HepG2 (cell line): ENCODE results near the gene PARN. TPM values are rescaled to one million over a fixed set of nuclear protein-coding genes. Genes with fewer than 3 reads are reported as not detected.
A peak's percentile ranks its signal among the peaks of the same experiment; 100 is the strongest.

Experiments
- ARID3A ChIP-seq: IDR thresholded peaks from 2 replicates; pipeline ENCODE4 v1.6.1; 2012; ENCODE audit warnings: low read depth, low read length, improper control_type of control experiment
- CCDC6 ChIP-seq: sonication (generic); formaldehyde crosslinking; IDR thresholded peaks from 2 replicates; pipeline ENCODE4 v1.8.1; 2022; ENCODE audit warnings: mild to moderate bottlenecking, missing genetic modification reagents, moderate library complexity
- EEA1 ChIP-seq: sonication (generic); formaldehyde crosslinking; IDR thresholded peaks from 2 replicates; pipeline ENCODE4 v1.5.1; 2020; ENCODE audit warnings: mild to moderate bottlenecking, missing genetic modification reagents, borderline replicate concordance
- HOXA7 ChIP-seq: sonication (generic); formaldehyde crosslinking; IDR thresholded peaks from 2 replicates; pipeline ENCODE4 v1.8.1; 2022; ENCODE audit warnings: mild to moderate bottlenecking, missing genetic modification reagents, moderate library complexity
- PATZ1 ChIP-seq: sonication (generic); formaldehyde crosslinking; IDR thresholded peaks from 2 replicates; pipeline ENCODE4 v1.4.0; 2020; ENCODE audit warnings: missing genetic modification reagents
- PRMT3 ChIP-seq: sonication (generic); formaldehyde crosslinking; IDR thresholded peaks from 2 replicates; pipeline ENCODE4 v1.8.1; 2022; ENCODE audit warnings: low read depth, mild to moderate bottlenecking, moderate library complexity, missing genetic modification reagents, borderline replicate concordance
- SMC3 ChIP-seq: IDR thresholded peaks from 2 replicates; pipeline ENCODE4 v1.6.1; 2011; ENCODE audit warnings: low read length, improper control_type of control experiment
- UBTF ChIP-seq: sonication (generic); formaldehyde crosslinking; IDR thresholded peaks from 2 replicates; pipeline ENCODE4 v1.4.0; 2020; ENCODE audit warnings: mild to moderate bottlenecking, missing genetic modification reagents
- XBP1 ChIP-seq: sonication (generic); formaldehyde crosslinking; IDR thresholded peaks from 2 replicates; pipeline ENCODE4 v1.5.0; 2020; ENCODE audit warnings: missing genetic modification reagents
- ZBTB39 ChIP-seq: sonication (generic); formaldehyde crosslinking; IDR thresholded peaks from 2 replicates; pipeline ENCODE4 v1.5.0; 2020; ENCODE audit warnings: missing genetic modification reagents
- ZNF414 ChIP-seq: sonication (generic); formaldehyde crosslinking; IDR thresholded peaks from 2 replicates; pipeline ENCODE4 v1.5.0; 2020; ENCODE audit warnings: missing genetic modification reagents
- ZNF577 ChIP-seq: sonication (generic); formaldehyde crosslinking; IDR thresholded peaks from 2 replicates; pipeline ENCODE4 v1.4.0; 2020; ENCODE audit warnings: mild to moderate bottlenecking, low read depth, missing genetic modification reagents, borderline replicate concordance
- ZNF816 ChIP-seq: sonication (generic); formaldehyde crosslinking; IDR thresholded peaks from 2 replicates; pipeline ENCODE4 v1.8.0; 2022; ENCODE audit warnings: missing genetic modification reagents, mild to moderate bottlenecking, borderline replicate concordance
- ZNF878 ChIP-seq: sonication (generic); formaldehyde crosslinking; IDR thresholded peaks from 2 replicates; pipeline ENCODE4 v1.8.1; 2023; ENCODE audit warnings: mild to moderate bottlenecking, missing genetic modification reagents, moderate library complexity
- polyA plus RNA-seq, 8 experiments: library from polyadenylated mRNA; depleted of rRNA in 3 of 8; stranded (reverse) in 7 of 8; unstranded in 1 of 8; fragments of >200 nt; fragmentation: Illumina TruSeq in 4 of 8; extraction: Trizol in 4 of 8; gene quantifications; 2 replicates each; pipeline versions ENCODE4 v1.2.1 to v1.2.3, GENCODE V29; 2011 to 2016; ENCODE audit warnings: low read depth in 4 of 8, missing spikeins in 1 of 8, mixed read lengths in 1 of 8; ENCODE audit not compliant: insufficient read depth in 1 of 8
- total RNA-seq, 5 experiments: library from RNA; depleted of rRNA; stranded (reverse); fragments of >200 nt; fragmentation: Illumina TruSeq; extraction: Trizol; gene quantifications; 2 replicates each; pipeline ENCODE4 v1.2.3, GENCODE V29; 2016; ENCODE audit warnings: low read depth in 1 of 5
- TF ChIP-seq, protein P1 (sequence below): sonication (generic); formaldehyde crosslinking; IDR thresholded peaks from 2 replicates; pipeline ENCODE4 v1.4.0; 2020; ENCODE audit warnings: missing genetic modification reagents, borderline replicate concordance

PARN gene
- total and polyA plus RNA-seq, 2 of the 13 experiments (the other 11 are each of a cell fraction or from before 2014, with no cell fraction given): 13.3 to 47.6 TPM

DNA sequence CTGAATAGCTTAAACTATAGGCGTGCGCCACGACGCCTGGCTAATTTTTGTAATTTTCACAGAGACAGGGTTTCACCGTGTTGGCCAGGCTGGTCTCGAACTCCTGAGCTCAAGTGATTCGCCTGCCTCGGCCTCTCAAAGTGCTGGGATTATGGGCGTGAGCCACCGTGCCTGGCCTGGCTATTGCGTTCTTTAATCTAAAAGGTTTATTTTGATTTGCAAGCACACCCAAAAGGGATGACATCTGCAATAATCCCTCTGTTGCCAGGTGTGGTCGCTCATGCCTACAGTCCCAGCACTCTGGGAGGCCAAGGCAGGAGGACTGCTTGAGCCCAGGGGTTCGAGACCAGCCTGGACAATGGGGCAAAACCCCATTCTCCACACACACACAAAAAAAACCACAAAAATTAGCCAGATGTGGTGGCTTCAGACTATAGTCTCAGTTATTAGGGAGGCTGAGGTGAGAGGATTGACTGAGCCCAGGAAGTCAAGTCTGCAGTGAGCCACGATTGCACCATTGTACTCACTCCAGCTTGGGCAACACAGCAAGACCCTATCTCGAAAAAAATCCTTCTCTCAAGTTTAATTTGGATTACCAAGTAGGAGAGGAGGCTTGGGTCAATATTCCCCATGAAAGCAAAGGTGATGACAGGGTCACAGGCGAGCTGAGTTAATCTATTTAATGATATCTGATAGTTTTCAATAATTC is 144.1 kb downstream of the PARN start (continued):
- TF ChIP-seq ZBTB39 (0 out of 2 replicates have a peak, but pooled peaks have one; percentile 42), CCDC6 (CRISPR knock-in tag) (no peak), ZNF878 (no peak), PATZ1 (CRISPR knock-in tag) (no peak), ZNF816 (CRISPR knock-in tag) (no peak), ZNF577 (CRISPR knock-in tag) (no peak; the same call in 1 of the 2 replicates), EEA1 (CRISPR knock-in tag) (0 out of 2 replicates have a peak, but pooled peaks have one; percentile 50), PRMT3 (CRISPR knock-in tag) (no peak), XBP1 (no peak), SMC3 (no peak), ARID3A (no peak), HOXA7 (CRISPR knock-in tag) (no peak), ZNF414 (CRISPR knock-in tag) (0 out of 2 replicates have a peak, but pooled peaks have one; percentile 10), UBTF (no peak)
- TF ChIP-seq, protein P1, sequence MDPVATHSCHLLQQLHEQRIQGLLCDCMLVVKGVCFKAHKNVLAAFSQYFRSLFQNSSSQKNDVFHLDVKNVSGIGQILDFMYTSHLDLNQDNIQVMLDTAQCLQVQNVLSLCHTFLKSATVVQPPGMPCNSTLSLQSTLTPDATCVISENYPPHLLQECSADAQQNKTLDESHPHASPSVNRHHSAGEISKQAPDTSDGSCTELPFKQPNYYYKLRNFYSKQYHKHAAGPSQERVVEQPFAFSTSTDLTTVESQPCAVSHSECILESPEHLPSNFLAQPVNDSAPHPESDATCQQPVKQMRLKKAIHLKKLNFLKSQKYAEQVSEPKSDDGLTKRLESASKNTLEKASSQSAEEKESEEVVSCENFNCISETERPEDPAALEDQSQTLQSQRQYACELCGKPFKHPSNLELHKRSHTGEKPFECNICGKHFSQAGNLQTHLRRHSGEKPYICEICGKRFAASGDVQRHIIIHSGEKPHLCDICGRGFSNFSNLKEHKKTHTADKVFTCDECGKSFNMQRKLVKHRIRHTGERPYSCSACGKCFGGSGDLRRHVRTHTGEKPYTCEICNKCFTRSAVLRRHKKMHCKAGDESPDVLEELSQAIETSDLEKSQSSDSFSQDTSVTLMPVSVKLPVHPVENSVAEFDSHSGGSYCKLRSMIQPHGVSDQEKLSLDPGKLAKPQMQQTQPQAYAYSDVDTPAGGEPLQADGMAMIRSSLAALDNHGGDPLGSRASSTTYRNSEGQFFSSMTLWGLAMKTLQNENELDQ: no peak
